ENCODE measurements around the gene CRIM1. TPM values are rescaled to one million over a fixed set of nuclear protein-coding genes. Genes with fewer than 3 reads are reported as not detected.

CRIM1 gene
- total and polyA plus RNA-seq, 4 donors, result 2.2 to 22.1 (median 9.6) TPM

DNA sequence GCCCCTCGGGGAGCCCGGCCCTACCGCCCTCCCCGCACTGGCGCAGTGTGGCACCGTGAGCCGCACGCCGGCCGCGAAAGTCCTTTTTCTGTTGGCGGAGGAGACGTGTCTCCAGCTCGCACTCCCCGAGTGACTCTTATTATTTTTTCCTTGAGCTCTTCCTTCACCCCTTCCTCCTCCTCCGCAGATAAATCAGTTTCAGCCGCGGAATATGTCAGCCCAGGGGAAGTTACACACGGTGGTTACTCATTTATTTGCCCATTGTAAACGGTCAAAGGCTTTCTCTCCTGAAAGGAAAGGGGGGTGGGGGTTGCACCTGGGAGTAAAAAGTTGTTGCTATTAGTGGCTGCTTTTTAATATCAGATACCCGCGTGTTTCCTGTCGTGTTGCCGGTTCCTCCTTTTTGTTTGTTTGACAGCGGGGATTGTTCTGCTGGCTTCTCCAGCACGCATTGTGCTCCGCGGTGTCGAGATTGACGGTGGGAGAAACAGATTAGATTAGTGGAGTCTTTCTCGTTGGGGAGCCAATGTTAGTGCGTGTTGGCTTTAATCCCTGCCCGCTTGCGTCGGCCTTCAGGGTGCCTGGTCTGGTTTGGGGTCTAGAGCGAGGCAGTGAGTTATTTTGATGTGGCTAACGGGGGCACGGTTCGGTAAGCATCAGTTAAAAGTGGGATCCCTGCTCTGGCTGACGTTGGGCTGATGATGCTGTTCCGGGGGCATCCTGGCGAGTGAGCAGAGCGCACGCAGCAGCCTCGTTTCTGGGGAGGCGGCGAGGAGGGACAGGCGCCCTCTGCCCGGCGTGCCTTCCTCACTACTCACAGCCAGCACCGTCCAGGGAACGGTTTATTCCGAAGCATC lies 1.6 kb downstream of the CRIM1 start:
- Histone ChIP-seq H3K9me3 (ENCODE audit: control insufficient read depth in 4 of 4, low read length in 3 of 4) (no peaks in the 10 kb centered on the region), H3K27me3 (ENCODE audit: control insufficient read depth in 4 of 4, insufficient read depth in 4 of 4, low read length in 3 of 4) (no peaks in the 10 kb centered on the region), H3K36me3 (ENCODE audit: control insufficient read depth in 4 of 4, insufficient read depth in 3 of 4, low read depth in 1 of 4, low read length in 3 of 4) (no peaks in the 10 kb centered on the region), H3K9ac (ENCODE audit: low read depth in 1 of 2, low read length in 2 of 2) (peak overlapping the region in 1 of 2 donors; percentile 55), H3K4me3 (ENCODE audit: low read depth in 1 of 3, low read length in 3 of 3) (peak overlapping the region; percentile 15 to 85 (median 53)), H3K4me1 (ENCODE audit: control insufficient read depth in 4 of 4, insufficient read depth in 4 of 4, low read length in 3 of 4) (peaks cover 11 to 25% (median 17%) of the 10 kb centered on the region in 4 donors), H3K27ac (ENCODE audit: low read depth in 1 of 2, low read length in 2 of 2) (peak overlapping the region; percentile 62 to 64)
- no peak for DNase-seq (ENCODE audit: low spot score)
- TF ChIP-seq, protein P1, sequence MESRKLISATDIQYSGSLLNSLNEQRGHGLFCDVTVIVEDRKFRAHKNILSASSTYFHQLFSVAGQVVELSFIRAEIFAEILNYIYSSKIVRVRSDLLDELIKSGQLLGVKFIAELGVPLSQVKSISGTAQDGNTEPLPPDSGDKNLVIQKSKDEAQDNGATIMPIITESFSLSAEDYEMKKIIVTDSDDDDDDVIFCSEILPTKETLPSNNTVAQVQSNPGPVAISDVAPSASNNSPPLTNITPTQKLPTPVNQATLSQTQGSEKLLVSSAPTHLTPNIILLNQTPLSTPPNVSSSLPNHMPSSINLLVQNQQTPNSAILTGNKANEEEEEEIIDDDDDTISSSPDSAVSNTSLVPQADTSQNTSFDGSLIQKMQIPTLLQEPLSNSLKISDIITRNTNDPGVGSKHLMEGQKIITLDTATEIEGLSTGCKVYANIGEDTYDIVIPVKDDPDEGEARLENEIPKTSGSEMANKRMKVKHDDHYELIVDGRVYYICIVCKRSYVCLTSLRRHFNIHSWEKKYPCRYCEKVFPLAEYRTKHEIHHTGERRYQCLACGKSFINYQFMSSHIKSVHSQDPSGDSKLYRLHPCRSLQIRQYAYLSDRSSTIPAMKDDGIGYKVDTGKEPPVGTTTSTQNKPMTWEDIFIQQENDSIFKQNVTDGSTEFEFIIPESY (IDR thresholded peaks at IDR 0.05), result no peak
- TF ChIP-seq RXRA (IDR thresholded peaks at IDR 0.05) (no peak), FOXA2 (IDR thresholded peaks at IDR 0.05) (no peak), EGR1 (IDR thresholded peaks at IDR 0.05; ENCODE audit: low read depth in 2 of 2) (no peak), YY1 (IDR thresholded peaks at IDR 0.05) (no peak), SP1 (IDR thresholded peaks at IDR 0.05) (no peak), RAD21 (IDR thresholded peaks at IDR 0.05) (no peak)
- TF ChIP-seq, protein P2, sequence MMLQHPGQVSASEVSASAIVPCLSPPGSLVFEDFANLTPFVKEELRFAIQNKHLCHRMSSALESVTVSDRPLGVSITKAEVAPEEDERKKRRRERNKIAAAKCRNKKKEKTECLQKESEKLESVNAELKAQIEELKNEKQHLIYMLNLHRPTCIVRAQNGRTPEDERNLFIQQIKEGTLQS (IDR thresholded peaks at IDR 0.05), result no peak
- TF ChIP-seq, protein P3, sequence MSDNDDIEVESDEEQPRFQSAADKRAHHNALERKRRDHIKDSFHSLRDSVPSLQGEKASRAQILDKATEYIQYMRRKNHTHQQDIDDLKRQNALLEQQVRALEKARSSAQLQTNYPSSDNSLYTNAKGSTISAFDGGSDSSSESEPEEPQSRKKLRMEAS (IDR thresholded peaks at IDR 0.05), result no peak
- TF ChIP-seq, protein P4, sequence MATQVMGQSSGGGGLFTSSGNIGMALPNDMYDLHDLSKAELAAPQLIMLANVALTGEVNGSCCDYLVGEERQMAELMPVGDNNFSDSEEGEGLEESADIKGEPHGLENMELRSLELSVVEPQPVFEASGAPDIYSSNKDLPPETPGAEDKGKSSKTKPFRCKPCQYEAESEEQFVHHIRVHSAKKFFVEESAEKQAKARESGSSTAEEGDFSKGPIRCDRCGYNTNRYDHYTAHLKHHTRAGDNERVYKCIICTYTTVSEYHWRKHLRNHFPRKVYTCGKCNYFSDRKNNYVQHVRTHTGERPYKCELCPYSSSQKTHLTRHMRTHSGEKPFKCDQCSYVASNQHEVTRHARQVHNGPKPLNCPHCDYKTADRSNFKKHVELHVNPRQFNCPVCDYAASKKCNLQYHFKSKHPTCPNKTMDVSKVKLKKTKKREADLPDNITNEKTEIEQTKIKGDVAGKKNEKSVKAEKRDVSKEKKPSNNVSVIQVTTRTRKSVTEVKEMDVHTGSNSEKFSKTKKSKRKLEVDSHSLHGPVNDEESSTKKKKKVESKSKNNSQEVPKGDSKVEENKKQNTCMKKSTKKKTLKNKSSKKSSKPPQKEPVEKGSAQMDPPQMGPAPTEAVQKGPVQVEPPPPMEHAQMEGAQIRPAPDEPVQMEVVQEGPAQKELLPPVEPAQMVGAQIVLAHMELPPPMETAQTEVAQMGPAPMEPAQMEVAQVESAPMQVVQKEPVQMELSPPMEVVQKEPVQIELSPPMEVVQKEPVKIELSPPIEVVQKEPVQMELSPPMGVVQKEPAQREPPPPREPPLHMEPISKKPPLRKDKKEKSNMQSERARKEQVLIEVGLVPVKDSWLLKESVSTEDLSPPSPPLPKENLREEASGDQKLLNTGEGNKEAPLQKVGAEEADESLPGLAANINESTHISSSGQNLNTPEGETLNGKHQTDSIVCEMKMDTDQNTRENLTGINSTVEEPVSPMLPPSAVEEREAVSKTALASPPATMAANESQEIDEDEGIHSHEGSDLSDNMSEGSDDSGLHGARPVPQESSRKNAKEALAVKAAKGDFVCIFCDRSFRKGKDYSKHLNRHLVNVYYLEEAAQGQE (IDR thresholded peaks at IDR 0.05), result no peak
- TF ChIP-seq, protein P5, sequence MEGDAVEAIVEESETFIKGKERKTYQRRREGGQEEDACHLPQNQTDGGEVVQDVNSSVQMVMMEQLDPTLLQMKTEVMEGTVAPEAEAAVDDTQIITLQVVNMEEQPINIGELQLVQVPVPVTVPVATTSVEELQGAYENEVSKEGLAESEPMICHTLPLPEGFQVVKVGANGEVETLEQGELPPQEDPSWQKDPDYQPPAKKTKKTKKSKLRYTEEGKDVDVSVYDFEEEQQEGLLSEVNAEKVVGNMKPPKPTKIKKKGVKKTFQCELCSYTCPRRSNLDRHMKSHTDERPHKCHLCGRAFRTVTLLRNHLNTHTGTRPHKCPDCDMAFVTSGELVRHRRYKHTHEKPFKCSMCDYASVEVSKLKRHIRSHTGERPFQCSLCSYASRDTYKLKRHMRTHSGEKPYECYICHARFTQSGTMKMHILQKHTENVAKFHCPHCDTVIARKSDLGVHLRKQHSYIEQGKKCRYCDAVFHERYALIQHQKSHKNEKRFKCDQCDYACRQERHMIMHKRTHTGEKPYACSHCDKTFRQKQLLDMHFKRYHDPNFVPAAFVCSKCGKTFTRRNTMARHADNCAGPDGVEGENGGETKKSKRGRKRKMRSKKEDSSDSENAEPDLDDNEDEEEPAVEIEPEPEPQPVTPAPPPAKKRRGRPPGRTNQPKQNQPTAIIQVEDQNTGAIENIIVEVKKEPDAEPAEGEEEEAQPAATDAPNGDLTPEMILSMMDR (IDR thresholded peaks at IDR 0.05; ENCODE audit: low read depth, low read length, missing input control), result no peak
- WGBS, result 1% methylated on average over 53 of the region's 53 CpGs
